Myometrial cell (primary cell): ENCODE data around the gene CMPK2. TPM values are rescaled to one million over a fixed set of nuclear protein-coding genes. Genes with fewer than 3 reads are reported as not detected.

Source experiments
- total RNA-seq: library from RNA; depleted of rRNA; stranded (reverse); fragments of >200 nt; gene quantifications from 2 replicates; pipeline ENCODE4 v1.2.3, GENCODE V29; 2015

CMPK2 gene
- under 0.01 and 0.18 TPM in 2 replicates for total RNA-seq

GRCh38 chr2:6865346-6866274, at the start of gene CMPK2:
Gene CMPK2 (minus strand): TSS chr2:6865907. CDS start chr2:6865696, 211 bp downstream.

DNA sequence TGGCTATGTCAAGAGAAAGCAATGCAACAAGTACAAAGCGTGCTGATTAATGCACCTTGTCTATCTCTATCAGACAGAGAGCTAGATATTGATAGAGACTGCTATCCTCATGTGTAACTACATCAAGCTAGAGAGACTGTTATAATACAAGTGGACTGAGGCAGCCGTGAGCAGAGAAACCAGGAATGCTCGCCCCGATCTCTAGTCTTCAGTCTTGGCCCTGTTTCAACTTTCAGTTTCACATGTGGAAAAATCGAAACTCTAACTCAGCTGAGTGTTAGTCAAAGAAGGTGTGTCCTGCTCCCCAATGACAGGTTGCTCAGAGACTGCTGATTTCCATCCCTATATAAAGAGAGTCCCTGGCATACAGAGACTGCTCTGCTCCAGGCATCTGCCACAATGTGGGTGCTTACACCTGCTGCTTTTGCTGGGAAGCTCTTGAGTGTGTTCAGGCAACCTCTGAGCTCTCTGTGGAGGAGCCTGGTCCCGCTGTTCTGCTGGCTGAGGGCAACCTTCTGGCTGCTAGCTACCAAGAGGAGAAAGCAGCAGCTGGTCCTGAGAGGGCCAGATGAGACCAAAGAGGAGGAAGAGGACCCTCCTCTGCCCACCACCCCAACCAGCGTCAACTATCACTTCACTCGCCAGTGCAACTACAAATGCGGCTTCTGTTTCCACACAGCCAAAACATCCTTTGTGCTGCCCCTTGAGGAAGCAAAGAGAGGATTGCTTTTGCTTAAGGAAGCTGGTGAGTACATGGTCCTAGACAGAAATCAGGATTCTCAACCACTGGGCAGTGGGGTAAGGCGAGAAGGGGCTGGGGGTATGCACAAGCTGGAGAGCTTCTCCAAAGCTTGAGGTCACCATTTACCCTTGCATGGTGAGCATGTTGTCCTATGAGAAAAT, 11.9 kb upstream of the CMPK2 start, which contains the start of gene RSAD2:
Gene RSAD2 (plus strand): TSS at position 376 of the 903 bp plus-strand sequence. CDS start 24 bp downstream, at position 400.

Other genes with a start within 250 kb of the CMPK2 start
- not detected in 2 replicates for gene RSAD2, start 11.9 kb upstream of the CMPK2 start, total RNA-seq
- 8.5 and 10.7 TPM in 2 replicates for gene RNF144A, start 51.5 kb upstream of the CMPK2 start, total RNA-seq